HG03039 (cell line): ENCODE measurements around the gene TEN1.

Experiments used
- ATAC-seq: cut with Tn5 transposase; IDR thresholded peaks from one replicate; pipeline ENCODE4 v1.9.1; 2021; ENCODE audit warnings: mild to moderate bottlenecking, moderate library complexity; ENCODE audit not compliant: unreplicated experiment

TEN1 gene

DNA sequence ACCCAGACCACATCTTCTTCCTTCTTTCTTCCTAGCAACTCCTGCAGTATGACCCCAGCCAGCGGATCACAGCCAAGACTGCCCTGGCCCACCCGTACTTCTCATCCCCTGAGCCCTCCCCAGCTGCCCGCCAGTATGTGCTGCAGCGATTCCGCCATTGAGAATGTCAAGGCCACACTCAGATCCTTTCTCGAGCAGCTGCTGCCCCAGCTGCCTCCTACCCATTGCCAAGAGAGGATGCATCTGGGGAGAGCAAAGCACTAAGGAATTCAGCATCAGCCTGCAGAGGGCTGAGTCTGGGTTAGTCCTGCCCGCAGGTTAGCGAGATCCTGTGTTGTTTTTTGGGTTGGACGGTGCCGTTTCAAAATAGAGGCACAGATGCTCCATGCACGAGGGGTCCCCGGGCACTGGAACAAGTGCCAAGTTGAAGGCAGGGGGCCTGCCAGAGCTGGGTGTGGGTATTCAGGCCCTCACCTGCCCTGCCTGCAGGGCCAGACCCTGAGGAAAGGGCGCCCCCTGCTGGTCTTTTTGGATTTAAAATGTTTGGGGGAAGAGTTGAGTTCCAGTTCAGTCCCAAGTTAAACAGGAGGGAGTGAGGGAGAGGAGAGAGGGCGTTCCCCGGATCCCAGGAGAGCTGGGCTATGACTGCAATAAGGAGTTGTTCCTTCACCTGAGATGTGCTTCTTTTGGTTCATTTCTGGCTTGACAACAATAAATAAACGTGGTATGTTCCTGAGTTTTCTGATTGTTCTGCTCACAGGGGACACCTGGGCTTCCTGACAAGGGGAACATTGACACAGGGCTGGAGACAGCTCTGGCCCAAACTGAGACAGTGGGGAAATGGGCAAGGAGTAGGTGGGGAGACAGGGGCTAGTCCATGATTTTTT is 26.5 kb downstream of the TEN1 start:
- ATAC-seq = no peak

DNA sequence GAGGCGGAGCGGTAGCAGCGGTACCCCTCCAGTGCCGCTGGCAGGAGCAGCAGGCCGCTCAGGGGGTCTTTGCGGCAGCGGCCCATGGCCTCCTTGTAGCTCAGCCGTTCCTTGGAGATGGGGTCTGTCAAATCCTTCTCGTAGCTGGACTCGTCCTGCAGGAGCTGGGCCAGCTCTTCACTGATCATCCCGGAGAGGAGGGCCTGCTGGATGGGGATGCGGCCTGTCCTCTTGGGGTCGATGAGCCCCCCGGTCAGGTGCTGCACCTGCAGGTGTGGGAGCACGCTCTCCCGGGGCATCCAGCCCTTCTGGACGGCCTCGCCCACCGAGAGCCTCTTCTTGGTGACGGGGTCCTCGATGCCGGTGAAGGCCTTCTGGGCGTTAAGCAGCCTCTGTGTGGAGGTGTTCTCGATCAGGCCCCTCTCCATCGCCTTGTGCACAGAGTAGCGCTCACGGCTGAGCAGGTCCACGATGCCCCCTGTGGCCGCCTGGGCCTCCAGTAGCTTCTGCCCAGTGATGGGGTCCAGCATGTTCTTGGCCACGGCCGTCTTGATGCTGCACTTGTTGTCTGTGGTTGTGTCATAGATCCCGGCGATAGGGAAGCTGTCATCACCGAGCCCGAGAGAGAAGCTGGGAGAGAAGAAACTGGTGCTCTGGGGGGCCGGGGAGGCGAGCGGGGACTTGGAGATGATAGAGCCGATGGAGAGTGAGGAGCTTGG is 28.2 kb downstream of the TEN1 start:
- ATAC-seq = no peak

DNA sequence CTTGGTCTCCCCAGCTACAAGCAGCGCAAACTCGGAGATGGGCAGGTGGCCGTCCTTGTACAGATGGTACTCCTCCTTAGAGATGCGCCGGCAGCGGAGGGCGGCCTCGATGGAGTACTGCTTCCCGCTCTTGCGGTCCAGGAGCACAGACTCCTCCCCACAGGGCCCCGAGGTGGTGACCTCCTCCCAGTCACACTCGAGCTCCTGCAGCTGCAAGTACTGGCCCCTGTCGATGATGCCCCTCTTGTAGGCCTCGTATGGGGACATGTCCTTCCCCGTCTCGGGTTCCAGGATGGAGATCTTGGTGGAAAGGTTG is 28.8 kb downstream of the TEN1 start:
- ATAC-seq = no peak

DNA sequence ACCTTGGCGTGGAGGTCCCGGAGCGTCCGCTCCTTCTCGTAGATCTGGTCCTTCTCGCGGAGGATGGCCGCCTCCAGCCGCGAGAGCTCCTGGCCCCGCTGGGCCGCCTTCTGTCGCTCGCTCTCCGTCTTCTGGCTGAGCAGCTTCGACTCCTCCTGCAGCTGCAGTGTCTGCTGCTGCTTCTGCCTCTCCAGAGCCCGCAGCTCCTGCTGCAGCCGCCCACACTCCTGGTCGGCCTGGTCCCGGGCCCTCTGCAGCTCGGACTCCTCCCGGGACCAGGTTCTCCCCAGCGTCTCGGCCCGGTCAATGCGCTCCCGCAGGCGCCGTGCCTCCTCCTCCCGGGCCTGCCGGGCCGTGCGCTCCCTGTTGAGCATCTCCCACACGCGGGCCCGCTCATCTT is 29.2 kb downstream of the TEN1 start:
- no peak for ATAC-seq

DNA sequence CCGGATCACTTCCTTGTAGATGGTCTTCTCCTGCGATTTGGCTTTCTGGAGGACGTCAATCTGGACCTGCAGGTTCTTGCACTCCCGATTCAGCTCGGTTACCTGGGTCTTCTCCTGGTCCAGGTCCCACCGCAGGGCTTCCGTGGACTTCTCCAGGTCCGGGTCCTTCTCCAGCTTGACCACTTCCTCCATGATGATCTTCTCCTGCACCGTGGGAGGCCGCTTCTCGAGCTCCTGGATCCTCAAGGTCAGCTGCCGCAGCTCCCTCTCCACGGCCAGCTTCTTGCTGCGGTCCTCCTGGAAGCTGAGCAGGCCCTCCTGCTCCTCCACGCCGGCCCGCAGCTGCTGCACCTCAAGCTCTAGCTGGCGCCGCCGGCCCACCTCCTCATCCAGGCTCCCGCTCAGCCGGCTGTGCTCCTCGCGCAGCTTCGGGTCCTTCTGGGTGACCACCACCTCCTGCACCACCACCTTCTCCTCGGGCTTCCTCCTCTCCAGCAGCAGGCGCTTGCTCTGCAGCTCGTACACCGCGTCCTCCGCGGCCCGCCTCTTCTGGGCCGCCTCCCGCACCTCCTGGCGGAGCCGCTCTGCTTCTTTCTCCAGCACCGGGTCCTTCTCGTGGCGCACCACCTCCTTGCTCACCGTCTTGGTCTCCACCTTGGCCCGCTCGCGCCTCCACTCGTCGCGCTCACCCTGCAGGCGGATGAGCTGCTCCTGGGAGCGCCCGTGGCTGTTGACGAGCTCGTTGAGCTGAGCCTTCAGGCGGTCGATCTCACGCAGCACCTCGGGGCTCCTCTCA is 29.8 kb downstream of the TEN1 start:
- ATAC-seq = no peak

- no peak for ATAC-seq
These were observed 30.4 kb downstream of the TEN1 start for GRCh38 chr17:76009447-76009846.

DNA sequence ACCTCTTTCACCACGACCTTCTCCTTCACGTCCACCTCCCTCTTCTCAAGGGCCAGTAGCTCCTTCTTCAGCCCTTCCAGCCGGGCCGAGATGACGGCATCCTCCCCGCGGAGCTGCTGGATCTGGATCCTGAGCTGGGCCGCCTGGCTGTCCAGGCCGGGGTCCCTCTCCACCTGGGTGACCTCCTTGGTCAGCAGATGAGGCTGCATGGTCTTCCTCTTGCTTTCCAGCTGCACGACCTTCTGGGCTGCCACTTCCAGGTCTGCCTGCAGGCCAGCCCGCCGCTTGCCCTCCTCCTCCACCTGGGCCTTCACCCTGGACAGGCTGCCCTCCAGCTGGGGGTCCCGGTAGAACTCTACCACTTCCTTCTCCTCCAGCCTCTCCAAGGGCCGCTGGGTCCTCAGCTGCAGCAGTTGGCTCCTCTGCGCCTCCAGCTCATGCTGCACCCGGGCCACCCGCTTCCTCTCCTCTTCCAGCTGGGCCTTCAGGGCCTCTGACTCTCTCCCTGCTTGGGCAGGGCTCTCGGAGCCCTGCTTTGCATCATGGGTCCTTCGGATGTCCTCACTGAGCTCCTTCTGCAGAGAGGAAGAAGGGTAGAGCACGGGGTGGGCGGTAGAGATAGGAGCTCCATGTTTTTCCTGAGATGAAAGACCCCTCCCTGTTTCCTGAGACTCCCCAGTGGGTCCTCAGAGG is 31.1 kb downstream of the TEN1 start:
- ATAC-seq = no peak

DNA sequence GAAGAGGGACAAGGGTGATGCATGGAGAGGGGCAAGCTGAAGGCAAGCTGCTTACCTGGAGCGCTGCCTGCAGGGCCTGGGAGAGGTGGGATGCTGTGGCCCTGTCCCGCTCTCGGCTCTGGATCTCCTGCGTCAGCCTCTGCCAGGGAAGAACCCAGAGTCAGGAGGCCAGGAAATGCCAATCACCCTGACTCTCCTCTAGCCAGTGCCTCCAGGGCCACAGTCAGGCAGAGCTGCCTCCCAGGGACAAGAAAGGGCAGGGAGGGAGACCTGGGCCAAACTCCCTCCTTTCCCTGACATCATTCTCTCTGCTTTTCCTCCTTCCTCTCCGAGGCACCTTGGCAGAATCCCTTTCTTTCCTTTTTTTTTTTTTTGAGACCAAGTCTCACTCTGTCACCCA is 32.9 kb downstream of the TEN1 start:
- no peak for ATAC-seq

- ATAC-seq = no peak
These were observed 34.4 kb downstream of the TEN1 start for GRCh38 chr17:76013377-76013932.

DNA sequence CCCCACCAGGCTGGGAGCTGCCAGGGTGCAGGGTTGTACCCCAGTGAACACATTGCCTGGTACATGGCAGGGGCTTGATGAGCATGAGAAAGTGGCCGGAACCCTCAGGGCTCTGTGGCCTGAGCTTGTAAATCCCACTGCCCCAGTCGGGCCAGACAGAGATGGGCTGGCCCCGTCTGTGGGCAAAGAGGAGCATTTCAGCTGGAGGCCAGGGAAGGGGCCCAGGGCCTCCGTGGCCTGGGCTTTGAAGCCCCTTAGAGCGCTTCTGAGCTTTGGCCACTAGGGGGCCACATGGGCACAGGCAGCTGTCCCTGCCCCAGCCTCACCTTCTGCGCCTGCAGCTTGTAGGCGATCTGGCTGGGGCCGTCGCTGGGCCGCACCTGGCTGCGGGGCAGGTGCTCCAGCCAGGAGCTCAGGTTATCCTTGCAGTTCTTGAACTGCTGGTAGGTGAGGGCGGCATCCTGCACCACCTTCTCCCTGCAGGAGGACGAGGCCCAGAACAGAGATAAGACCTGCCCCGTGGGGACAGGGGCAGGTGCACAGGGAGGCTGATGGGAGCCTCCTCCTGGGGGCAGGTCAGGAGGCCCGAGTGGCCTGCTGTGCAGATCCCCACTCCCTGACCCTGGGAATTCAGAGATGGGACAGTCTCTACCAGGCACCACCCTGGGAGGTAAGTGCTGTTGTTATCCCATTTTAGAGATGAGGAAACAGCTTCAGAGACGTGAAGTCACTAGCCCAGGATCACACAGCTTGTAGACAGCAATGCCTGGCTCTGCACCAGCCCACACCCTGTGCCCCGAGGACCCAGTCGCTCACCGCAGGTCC is 35.3 kb downstream of the TEN1 start:
- ATAC-seq = no peak

- no peak for ATAC-seq
These were observed 35.9 kb downstream of the TEN1 start for GRCh38 chr17:76014925-76015261.

DNA sequence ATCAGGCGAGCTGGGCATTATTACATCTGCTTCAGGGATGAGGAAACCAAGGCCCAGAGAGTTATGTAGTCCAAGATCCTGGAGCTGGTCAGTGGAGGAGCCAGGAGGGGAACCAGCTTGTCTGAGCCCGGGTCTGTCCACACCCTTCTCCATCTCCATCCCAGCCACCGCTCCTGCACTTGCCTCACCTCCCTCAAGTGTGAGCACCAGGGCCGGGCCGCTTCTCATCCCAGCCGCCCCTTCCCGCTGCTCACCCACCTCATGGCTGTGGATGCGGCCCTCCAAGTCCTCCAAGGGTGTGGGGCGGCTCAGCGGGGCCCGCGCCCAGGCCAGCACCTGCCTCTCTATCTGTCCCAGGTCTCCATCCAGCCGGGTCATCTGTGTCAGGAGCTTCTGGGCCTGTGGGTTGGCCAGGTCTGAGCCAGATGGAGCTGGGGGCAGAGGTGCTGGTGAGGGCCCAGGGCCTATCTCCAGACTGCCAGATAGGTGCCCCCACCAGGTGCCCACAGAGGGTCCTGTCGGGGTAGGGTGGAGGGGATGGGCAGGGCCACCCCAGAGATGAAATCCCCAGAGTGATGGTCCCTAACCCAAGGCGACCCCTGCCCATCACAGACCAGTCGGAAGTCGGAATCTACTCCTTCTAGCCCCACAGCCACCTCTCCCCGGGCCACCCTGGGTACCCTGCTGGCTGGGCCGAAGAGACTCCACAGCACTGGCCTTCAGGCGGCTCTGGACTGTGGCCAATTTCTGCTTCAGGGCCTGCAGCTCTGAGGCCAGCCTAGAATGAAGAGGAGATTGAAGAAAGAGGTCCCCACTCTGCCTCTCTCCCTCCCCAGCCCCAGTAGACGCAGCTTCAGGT is 38.7 kb downstream of the TEN1 start:
- ATAC-seq = no peak

- ATAC-seq = no peak
These were observed 39.3 kb downstream of the TEN1 start for GRCh38 chr17:76018340-76018680.

DNA sequence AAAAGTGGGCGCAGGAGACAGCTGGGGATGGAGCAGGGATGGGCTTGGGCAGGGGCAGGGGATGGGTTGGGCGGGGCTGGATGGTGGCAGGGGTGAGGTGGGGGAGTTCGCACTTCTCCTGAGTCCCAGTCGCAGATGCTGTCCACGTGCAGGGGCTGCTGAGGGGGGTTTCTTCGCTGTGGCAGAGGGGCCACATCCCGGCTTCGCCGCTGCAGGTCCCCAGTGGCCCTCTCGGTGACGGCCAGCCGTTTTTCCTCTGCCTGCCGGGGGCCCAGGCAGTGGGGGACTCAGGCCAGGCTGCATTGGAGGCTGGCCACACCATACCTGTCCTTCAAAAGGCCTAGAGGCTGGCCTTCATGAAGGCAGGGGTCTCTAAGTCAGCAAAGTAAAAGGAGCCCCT is 39.8 kb downstream of the TEN1 start:
- ATAC-seq = no peak

DNA sequence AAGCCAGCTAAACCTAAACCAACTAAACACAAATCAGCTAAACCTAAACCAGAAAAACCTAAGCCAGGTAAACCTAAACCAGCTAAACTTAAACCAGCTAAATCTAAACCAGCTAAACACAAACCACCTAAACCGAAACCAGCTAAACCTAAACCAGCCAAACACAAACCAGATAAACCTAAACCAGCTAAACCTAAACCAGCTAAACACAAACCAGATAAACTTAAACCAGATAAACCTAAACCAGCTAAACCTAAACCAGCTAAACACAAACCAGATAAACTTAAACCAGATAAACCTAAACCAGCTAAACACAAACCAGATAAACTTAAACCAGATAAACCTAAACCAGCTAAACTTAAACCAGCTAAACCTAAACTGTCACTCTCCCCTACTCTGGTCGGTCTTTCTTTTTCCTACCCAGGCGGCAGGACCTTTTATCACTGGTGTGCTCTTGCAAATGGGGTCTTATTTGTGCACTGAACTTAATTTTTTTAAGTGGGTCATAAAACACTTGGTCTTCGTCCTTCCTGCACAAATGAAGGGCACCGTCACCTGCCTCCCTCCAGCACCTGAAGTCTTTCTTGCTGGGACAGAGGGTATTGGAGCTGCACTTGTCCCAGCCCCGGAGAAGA is 40.9 kb downstream of the TEN1 start:
- no peak for ATAC-seq

- ATAC-seq = no peak
These were observed 43.2 kb downstream of the TEN1 start for GRCh38 chr17:76022285-76022684.

DNA sequence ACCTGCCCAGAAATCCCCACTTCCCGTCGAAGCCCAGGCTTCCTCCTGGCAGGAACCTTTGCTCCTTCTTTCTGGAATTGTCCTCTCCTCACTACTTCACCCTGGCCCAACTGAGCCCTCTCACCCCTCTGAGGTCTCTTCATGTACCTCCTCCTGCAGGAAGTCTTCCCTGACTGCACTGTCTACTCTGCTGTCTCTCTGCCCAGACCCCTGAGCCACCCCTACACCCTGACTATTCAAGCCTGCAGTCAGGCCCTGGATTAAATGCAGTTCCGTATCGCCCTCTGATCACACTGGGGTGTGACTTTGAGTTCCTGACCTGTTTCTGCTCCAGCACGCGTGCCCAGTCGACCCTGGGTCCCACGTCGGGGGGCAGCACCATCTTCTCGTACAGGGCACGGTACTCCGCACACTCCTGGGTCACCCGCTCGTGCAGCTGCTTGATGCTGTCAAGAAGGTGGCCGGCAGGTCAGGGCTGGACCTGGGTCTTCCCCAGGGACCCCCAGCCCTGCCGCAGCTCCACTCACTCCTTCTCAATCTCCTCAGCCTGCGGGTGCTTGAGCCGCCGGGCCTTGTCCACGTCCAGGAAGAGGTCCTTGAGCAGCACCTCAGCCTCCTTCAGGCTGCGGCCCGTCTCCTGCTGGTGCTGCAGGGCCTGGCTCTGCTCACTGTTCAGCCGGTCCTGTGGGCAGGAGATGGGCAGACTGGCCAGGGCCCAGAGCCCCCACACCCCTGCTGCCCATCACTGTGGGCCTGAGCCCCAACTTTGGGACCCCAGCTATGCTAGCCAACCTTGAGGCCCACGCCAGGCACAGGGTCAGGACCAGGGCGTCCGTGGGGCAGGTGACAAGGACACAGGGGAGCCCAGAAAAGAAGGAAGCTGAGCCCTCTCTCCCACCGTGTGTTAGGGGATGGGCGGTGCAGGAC is 44.2 kb downstream of the TEN1 start:
- no peak for ATAC-seq

GRCh38 chr17:76023900-76024237 is 44.8 kb downstream of the TEN1 start:
- ATAC-seq = no peak
